IMR-90 (cell line): ENCODE results near the gene COL5A1. TPM values are rescaled to one million over a fixed set of nuclear protein-coding genes. Genes with fewer than 3 reads are reported as not detected.
A peak's percentile ranks its signal among the peaks of the same experiment; 100 is the strongest.

Experiments used
- ATAC-seq: fragments of 200-7000 bp; cut with Tn5 transposase; 2 replicates; pipeline ENCODE4 v1.9.1; 2020; ENCODE audit warnings: low read depth, mild to moderate bottlenecking, moderate library complexity
- BruUV-seq: library from RNA; stranded (reverse); fragments of 400-500 nt; replicated peaks from 2 replicates; lab custom pipeline; 2021; lab: Mats Ljungman, UMichigan
- CTCF ChIA-PET: fragments of 300-600 bp; formaldehyde crosslinking; extraction: SDS; loops from one replicate; lab custom pipeline; 2021; ENCODE audit warnings: antibody characterized with exemption; lab: Yijun Ruan, JAX
- POLR2A ChIA-PET: fragments of 300-600 bp; sonication (Branson Sonifier 250); formaldehyde crosslinking; loops from one replicate; lab custom pipeline; 2022; ENCODE audit warnings: antibody characterized with exemption; ENCODE audit not compliant: unreplicated experiment; lab: Charles Lee
- DNase-seq: peaks from one replicate; pipeline ENCODE4 v3.0.0; 2013
- H2AFZ ChIP-seq: replicated peaks from 2 replicates; pipeline ENCODE3; 2013; ENCODE audit warnings: low read length, mild to moderate bottlenecking; ENCODE audit not compliant: poor library complexity
- H2AK5ac ChIP-seq: 2 replicates; pipeline ENCODE4 v1.6.1; 2013; ENCODE audit warnings: low read depth, low read length, inconsistent platforms
- H2AK9ac ChIP-seq: replicated peaks from 2 replicates; pipeline ENCODE3; 2013; ENCODE audit warnings: mild to moderate bottlenecking, low read depth, low read length, moderate library complexity; ENCODE audit not compliant: poor library complexity
- H2BK120ac ChIP-seq: 2 replicates; pipeline ENCODE4 v1.6.1; 2013; ENCODE audit warnings: low read depth, low read length, inconsistent platforms
- H2BK15ac ChIP-seq: 3 replicates; pipeline ENCODE4 v1.6.1; 2013; ENCODE audit warnings: low read depth, low read length, inconsistent platforms
- H2BK20ac ChIP-seq: 2 replicates; pipeline ENCODE4 v1.6.1; 2013; ENCODE audit warnings: low read depth, mild to moderate bottlenecking, inconsistent platforms, low read length, moderate library complexity
- H2BK5ac ChIP-seq: 2 replicates; pipeline ENCODE4 v1.6.1; 2013; ENCODE audit warnings: mild to moderate bottlenecking, low read depth, low read length, inconsistent platforms; ENCODE audit not compliant: poor library complexity, severe bottlenecking
- H3K14ac ChIP-seq: replicated peaks from 2 replicates; pipeline ENCODE4 v1.6.1; 2013; ENCODE audit warnings: low read depth, low read length, inconsistent platforms
- H3K18ac ChIP-seq: 2 replicates; pipeline ENCODE4 v1.6.1; 2013; ENCODE audit warnings: low read depth, low read length, control low read depth
- H3K23ac ChIP-seq: 2 replicates; pipeline ENCODE4 v1.6.1; 2013; ENCODE audit warnings: low read depth, low read length, inconsistent platforms
- H3K27ac ChIP-seq: 2 replicates; pipeline ENCODE4 v1.5.1; 2013; ENCODE audit warnings: mild to moderate bottlenecking, control low read depth, low read length; ENCODE audit not compliant: insufficient read depth
- H3K27me3 ChIP-seq: 2 replicates; pipeline ENCODE4 v1.6.1; 2013; ENCODE audit warnings: low read length; ENCODE audit not compliant: control insufficient read depth, insufficient read depth
- H3K36me3 ChIP-seq: 2 replicates; pipeline ENCODE4 v1.6.1; 2013; ENCODE audit warnings: low read length, mixed read lengths; ENCODE audit not compliant: control insufficient read depth, insufficient read depth
- H3K4ac ChIP-seq: 2 replicates; pipeline ENCODE4 v1.6.1; 2013; ENCODE audit warnings: low read depth, low read length, inconsistent platforms
- H3K4me1 ChIP-seq: 2 replicates; pipeline ENCODE4 v1.6.1; 2013; ENCODE audit warnings: low read length, mixed read lengths; ENCODE audit not compliant: control insufficient read depth, insufficient read depth
- H3K4me2 ChIP-seq: 2 replicates; pipeline ENCODE4 v1.6.1; 2013; ENCODE audit warnings: low read depth, mild to moderate bottlenecking, control low read depth, low read length, moderate library complexity
- H3K4me3 ChIP-seq: 2 replicates; pipeline ENCODE4 v1.5.1; 2013; ENCODE audit warnings: low read depth, mild to moderate bottlenecking, control low read depth, low read length, moderate library complexity; ENCODE audit not compliant: insufficient read depth
- H3K56ac ChIP-seq: 2 replicates; pipeline ENCODE4 v1.6.1; 2013; ENCODE audit warnings: low read length, inconsistent platforms; ENCODE audit not compliant: insufficient read depth; ENCODE audit errors: extremely low read depth
- H3K79me1 ChIP-seq, 2 experiments: 2 replicates each; pipeline ENCODE4 v1.6.1; 2013; ENCODE audit warnings: low read length in 2 of 2, inconsistent platforms in 1 of 2, low read depth in 1 of 2
- H3K9ac ChIP-seq: 2 replicates; pipeline ENCODE4 v1.6.1; 2013; ENCODE audit warnings: low read depth, low read length, control low read depth
- H3K9me1 ChIP-seq: 2 replicates; pipeline ENCODE4 v1.6.1; 2013; ENCODE audit warnings: low read length, inconsistent platforms; ENCODE audit not compliant: insufficient read depth
- H3K9me3 ChIP-seq: 2 replicates; pipeline ENCODE4 v1.6.1; 2013; ENCODE audit warnings: low read length; ENCODE audit not compliant: control insufficient read depth, insufficient read depth
- H4K20me1 ChIP-seq: 2 replicates; pipeline ENCODE4 v1.6.1; 2013; ENCODE audit warnings: low read length, inconsistent platforms; ENCODE audit not compliant: insufficient read depth
- H4K5ac ChIP-seq: 2 replicates; pipeline ENCODE4 v1.6.1; 2013; ENCODE audit warnings: mild to moderate bottlenecking, low read depth, low read length, control low read depth
- H4K8ac ChIP-seq, 2 experiments: 2 replicates each; pipeline ENCODE4 v1.6.1; 2013; ENCODE audit warnings: low read depth in 2 of 2, low read length in 2 of 2, control low read depth in 1 of 2, inconsistent platforms in 1 of 2
- H4K91ac ChIP-seq: 2 replicates; pipeline ENCODE4 v1.6.1; 2013; ENCODE audit warnings: low read depth, low read length, inconsistent platforms; ENCODE audit not compliant: insufficient read depth
- BHLHE40 ChIP-seq: fragments of 150-350 bp; IDR thresholded peaks from 2 replicates; pipeline ENCODE4 v1.6.1; 2016; ENCODE audit warnings: mild to moderate bottlenecking, low read depth, low read length
- CHD1 ChIP-seq: IDR thresholded peaks from 2 replicates; pipeline ENCODE4 v1.6.1; 2012; ENCODE audit warnings: low read depth, low read length, improper control_type of control experiment
- MXI1 ChIP-seq: IDR thresholded peaks from 2 replicates; pipeline ENCODE4 v1.6.1; 2012; ENCODE audit warnings: low read depth, mild to moderate bottlenecking, low read length, moderate library complexity, borderline replicate concordance
- RAD21 ChIP-seq: IDR thresholded peaks from 2 replicates; pipeline ENCODE4 v1.6.1; 2012; ENCODE audit warnings: low read length, improper control_type of control experiment
- SMC3 ChIP-seq: fragments of 150-350 bp; IDR thresholded peaks from 2 replicates; pipeline ENCODE4 v1.6.1; 2016; ENCODE audit warnings: low read depth, mild to moderate bottlenecking, antibody characterized with exemption, low read length, moderate library complexity
- WGBS, 2 experiments: methylation state at CpG; one replicate each; pipeline versions ENCODE4 v1.1.5 to v1.1.7; 2013; ENCODE audit warnings: missing lambda C conversion rate in 2 of 2; ENCODE audit not compliant: insufficient read length in 1 of 2; ENCODE audit errors: extremely low coverage in 2 of 2; 5-methylcytosine and 5-hydroxymethylcytosine counted together
- dilution Hi-C: fragments of 300-500 bp; cut with HindIII; formaldehyde crosslinking; loops from one replicate; pipeline ENCODE4 v1.14.3; 2018; ENCODE audit warnings: low sequenced_read_pairs; ENCODE audit not compliant: unreplicated experiment
- in situ Hi-C: fragments of 300-500 bp; cut with MboI; formaldehyde crosslinking; loops from 3 replicates; pipeline ENCODE4 v1.14.3; 2019; ENCODE audit warnings: low sequenced_read_pairs, inconsistent platforms, mixed read lengths
- intact Hi-C: fragments of 100-400 bp; cut with micrococcal nuclease; formaldehyde crosslinking; loops from 2 replicates; pipeline ENCODE4 v1.10.0; 2022
- polyA plus RNA-seq, 3 experiments: library from polyadenylated mRNA; depleted of rRNA; stranded (reverse); fragments of >200 nt; gene quantifications; 2 replicates each; pipeline ENCODE4 v1.2.3, GENCODE V29; 2012; ENCODE audit warnings: low replicate concordance in 1 of 3
- total RNA-seq: library from RNA; depleted of rRNA; stranded (reverse); fragments of >200 nt; gene quantifications from 2 replicates; pipeline ENCODE4 v1.2.3, GENCODE V29; 2012
- TF ChIP-seq, protein P1 (sequence below): fragments of 150-350 bp; IDR thresholded peaks from 2 replicates; pipeline ENCODE4 v1.6.1; 2017; ENCODE audit warnings: mild to moderate bottlenecking, antibody characterized with exemption, low read length, low read depth
- TF ChIP-seq, protein P2 (sequence below): conservative IDR thresholded peaks from 2 replicates; pipeline ENCODE4 v1.5.1; 2012; ENCODE audit warnings: mild to moderate bottlenecking, low read depth, low read length, improper control_type of control experiment

COL5A1 gene
- total and polyA plus RNA-seq, 2 of the 4 experiments (the other 2 are of a cell fraction): 19.2 to 173 TPM

DNA sequence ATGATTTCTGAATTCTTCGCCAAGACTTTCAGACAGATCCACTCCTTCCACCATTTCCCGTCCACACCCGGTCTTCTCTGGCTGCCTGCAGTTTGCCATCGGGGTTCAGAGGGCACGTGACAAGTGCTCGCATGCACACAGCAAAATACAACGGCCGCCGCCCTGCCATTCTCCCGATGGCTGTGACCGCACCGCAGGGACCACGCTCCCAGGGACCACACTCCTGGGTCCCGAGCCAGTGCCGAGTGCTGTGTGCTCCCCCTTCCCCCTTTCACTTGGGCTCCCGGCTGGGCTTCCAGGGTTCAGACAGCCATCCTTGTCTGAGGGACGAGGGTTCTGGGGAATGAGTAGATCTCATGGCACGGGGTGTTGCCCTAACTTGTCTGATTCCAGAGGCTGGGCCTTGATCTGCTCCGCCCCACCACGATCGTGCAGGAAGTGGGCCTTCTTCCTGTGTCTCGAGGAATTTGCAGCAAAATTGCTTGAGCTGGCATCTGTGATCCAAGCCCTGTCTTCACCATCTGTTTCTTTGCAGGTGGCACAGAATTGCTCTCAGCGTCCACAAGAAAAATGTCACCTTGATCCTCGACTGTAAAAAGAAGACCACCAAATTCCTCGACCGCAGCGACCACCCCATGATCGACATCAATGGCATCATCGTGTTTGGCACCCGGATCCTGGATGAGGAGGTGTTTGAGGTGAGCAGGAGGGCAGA lies 59.2 kb downstream of the COL5A1 start:
- H4K8ac ChIP-seq: no peak overlapping the region
- no peak overlapping the region for H3K4ac ChIP-seq
- no peak overlapping the region for H4K5ac ChIP-seq
- WGBS, 2 experiments: 85% methylated on average over 7 of the region's 30 CpGs; no CpG with 5 or more reads in 1 of the 2 experiments
- peaks cover 58% of the 10 kb centered on the region for H3K36me3 ChIP-seq
- no peak overlapping the region for H3K4me2 ChIP-seq
- no peak overlapping the region for H2BK5ac ChIP-seq
- H3K9ac ChIP-seq: no peak overlapping the region
- H2BK120ac ChIP-seq: no peak overlapping the region
- H3K23ac ChIP-seq: no peak overlapping the region
- dilution Hi-C loops: no loop called here
- in situ Hi-C loops: no loop called here
- H2AK9ac ChIP-seq: peak overlapping the region; percentile 19
- no peak overlapping the region for H2AK5ac ChIP-seq
- H3K9me3 ChIP-seq: no peaks in the 10 kb centered on the region
- POLR2A ChIA-PET: no interaction called here
- no peak overlapping the region for H2AFZ ChIP-seq
- no peak overlapping the region for H4K91ac ChIP-seq
- peaks cover 35 to 89% of the 10 kb centered on the region in 2 experiments for H3K79me1 ChIP-seq
- DNase-seq: no peak
- H3K14ac ChIP-seq: no peak overlapping the region
- H3K9me1 ChIP-seq: peaks cover 4% of the 10 kb centered on the region; the same call in 1 of the 2 replicates
- intact Hi-C loops: no loop called here
- no peak for TF ChIP-seq CHD1
- no peak for TF ChIP-seq RAD21
- no peak for TF ChIP-seq BHLHE40
- TF ChIP-seq MXI1: no peak
- TF ChIP-seq SMC3: no peak
- TF ChIP-seq, protein P1, sequence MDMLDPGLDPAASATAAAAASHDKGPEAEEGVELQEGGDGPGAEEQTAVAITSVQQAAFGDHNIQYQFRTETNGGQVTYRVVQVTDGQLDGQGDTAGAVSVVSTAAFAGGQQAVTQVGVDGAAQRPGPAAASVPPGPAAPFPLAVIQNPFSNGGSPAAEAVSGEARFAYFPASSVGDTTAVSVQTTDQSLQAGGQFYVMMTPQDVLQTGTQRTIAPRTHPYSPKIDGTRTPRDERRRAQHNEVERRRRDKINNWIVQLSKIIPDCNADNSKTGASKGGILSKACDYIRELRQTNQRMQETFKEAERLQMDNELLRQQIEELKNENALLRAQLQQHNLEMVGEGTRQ: no peak
- TF ChIP-seq, protein P2, sequence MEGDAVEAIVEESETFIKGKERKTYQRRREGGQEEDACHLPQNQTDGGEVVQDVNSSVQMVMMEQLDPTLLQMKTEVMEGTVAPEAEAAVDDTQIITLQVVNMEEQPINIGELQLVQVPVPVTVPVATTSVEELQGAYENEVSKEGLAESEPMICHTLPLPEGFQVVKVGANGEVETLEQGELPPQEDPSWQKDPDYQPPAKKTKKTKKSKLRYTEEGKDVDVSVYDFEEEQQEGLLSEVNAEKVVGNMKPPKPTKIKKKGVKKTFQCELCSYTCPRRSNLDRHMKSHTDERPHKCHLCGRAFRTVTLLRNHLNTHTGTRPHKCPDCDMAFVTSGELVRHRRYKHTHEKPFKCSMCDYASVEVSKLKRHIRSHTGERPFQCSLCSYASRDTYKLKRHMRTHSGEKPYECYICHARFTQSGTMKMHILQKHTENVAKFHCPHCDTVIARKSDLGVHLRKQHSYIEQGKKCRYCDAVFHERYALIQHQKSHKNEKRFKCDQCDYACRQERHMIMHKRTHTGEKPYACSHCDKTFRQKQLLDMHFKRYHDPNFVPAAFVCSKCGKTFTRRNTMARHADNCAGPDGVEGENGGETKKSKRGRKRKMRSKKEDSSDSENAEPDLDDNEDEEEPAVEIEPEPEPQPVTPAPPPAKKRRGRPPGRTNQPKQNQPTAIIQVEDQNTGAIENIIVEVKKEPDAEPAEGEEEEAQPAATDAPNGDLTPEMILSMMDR: no peak
- H3K27ac ChIP-seq: no peak overlapping the region
- peaks cover 94% of the 10 kb centered on the region for H4K20me1 ChIP-seq
- ATAC-seq: no peak
- H2BK15ac ChIP-seq: no peak overlapping the region
- no peak overlapping the region for H2BK20ac ChIP-seq
- H3K4me1 ChIP-seq: peaks cover 7% of the 10 kb centered on the region
- no peak overlapping the region for H3K56ac ChIP-seq
- H3K27me3 ChIP-seq: no peaks in the 10 kb centered on the region
- CTCF ChIA-PET: no interaction called here
- no peak overlapping the region for H3K18ac ChIP-seq
- no peak overlapping the region for H3K4me3 ChIP-seq
- no TSS peak for BruUV-seq
